Right hindlimb (tissue), 1 donor: ENCODE measurements around the gene SPRR5.

Experiments
- DNase-seq: peaks from one replicate; pipeline ENCODE4 v3.0.0-alpha.2; 2018

The SPRR5 gene, protein sequence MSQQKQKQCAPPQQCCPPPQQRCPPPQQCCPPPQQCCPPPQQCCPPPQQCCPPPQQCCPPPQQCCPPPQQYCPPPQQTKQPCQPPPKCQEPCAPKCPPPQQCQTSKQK

DNA sequence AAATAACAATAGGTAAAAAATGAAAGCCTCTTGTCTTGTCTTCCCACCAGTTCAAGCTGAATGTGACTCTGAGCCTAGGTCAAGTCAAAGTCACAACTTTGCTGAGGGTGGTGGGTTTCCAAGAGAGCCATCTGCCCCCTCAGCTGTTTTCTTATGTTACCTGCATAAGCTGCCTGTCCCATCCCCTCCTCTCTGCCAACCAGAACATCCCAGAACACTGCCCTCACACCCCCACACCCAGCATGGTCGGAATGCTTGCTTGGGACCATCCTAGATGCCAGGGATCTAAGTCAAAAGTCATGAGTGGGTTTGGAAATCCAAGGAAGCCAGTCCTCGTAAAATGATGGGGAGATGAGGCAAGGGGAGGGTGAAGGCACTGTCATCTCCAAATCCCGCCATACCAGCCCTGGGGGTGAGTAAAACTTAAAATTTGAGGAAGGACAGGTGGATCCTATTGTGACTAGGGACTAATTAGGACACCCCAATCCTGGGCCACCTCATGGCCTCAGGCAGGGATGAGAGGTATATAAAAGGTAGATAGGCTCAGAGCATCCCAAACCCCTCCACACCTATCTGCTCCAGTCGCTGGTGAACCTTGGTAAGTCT lies at the start of gene SPRR5:
Gene SPRR5 (plus strand): TSS at position 556 of the 606 bp plus-strand sequence. CDS start 1,349 bp downstream, outside the sequence.
- DNase-seq = no peak

DNA sequence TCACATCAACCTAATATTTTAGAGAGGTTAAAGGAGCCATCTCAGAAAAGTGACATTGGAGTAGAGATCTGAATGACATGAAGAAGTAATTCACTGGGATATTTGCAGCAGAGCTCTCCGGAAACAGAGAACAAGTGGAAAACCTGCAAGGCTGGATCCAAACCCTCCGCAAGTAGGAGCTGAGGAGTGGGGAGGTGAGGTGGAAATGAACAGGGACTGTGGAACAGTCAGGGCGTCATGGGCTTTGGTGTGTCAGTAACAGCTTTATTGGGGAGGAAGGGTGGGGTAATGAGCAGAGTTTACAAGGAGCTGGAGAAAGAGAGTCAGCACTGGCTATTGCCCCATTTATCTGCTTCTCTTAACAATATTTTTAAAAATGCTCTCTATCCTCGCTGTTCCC lies 48.0 kb upstream of the SPRR5 start:
- DNase-seq = no peak

GRCh38 chr1:152899883-152900282 lies 47.1 kb upstream of the SPRR5 start:
- DNase-seq = no peak

DNA sequence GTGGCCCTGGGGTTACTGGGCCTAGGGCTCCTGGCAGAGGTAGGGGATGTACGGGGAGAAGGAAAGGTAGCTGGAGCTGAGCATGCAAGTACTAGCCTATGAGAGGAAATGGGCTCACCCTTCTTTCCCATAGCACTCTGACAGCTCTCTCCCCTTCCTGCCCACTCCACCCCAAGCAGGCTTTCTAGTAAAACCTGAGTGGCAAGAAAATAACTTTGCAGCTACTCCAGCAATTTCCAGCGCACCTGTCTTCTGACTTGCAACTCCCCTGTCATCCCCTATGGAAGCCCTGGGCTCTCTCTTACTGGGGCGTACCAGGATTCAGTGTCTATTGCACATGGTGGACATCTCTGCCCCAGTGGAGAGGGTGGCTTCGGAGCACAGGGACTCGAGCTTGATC lies 45.4 kb upstream of the SPRR5 start:
- DNase-seq = no peak

- DNase-seq = no peak
Measured at GRCh38 chr1:152902636-152903035, 44.4 kb upstream of the SPRR5 start.

GRCh38 chr1:152904688-152905440 lies 42.1 kb upstream of the SPRR5 start:
- DNase-seq = no peak

- DNase-seq = no peak
Measured at GRCh38 chr1:152906023-152906565, 40.9 kb upstream of the SPRR5 start.

- DNase-seq = no peak
Measured at GRCh38 chr1:152907686-152908601, 39.1 kb upstream of the SPRR5 start, which contains the start of gene IVL. TSS of gene IVL (plus strand) at chr1:152908546. CDS start at chr1:152909798, 1,252 bp downstream.

DNA sequence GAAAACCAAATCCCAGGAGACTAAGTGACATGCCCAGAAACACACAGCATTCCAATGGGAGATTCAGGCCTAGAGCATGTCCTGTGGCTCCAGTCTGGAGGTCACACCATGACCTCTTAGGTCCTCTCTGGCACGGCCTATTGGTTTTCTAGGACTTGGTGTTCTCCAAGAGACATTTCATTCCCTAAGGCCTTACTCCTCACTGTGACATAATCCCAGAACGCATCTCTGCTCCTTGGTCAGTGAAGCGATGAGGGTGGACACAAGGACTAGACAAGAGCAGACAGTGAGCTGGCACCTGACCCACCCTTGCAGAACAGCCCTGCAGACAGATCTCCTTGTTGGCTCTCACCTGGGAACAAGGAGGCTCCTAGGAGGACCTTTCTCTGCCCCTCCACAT lies 37.8 kb upstream of the SPRR5 start:
- DNase-seq = no peak

- DNase-seq = no peak
Measured at GRCh38 chr1:152912471-152912870, 34.5 kb upstream of the SPRR5 start.

GRCh38 chr1:152912900-152913299 lies 34.1 kb upstream of the SPRR5 start:
- DNase-seq = no peak

DNA sequence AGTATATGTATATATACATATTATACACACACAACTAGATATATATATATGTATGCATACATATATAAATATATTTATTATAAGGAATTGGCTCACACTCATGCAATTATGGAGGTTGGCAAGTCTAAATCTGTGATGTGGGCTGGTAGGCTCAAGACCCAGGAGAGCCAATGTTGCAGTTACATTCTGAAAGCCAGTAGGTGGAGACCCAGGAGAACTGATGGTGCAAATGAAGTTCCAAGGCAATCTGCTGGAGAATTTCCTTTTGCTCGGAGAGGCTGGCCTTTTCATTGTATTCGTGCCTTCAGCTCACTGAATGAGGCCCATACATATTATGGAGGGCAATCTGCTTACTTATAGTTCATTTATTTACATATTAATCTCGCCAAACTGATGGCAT lies 29.2 kb upstream of the SPRR5 start:
- DNase-seq = no peak

- no peak for DNase-seq
Measured at GRCh38 chr1:152919071-152919470, 27.9 kb upstream of the SPRR5 start.

GRCh38 chr1:152924191-152924590 lies 22.8 kb upstream of the SPRR5 start:
- DNase-seq = no peak

DNA sequence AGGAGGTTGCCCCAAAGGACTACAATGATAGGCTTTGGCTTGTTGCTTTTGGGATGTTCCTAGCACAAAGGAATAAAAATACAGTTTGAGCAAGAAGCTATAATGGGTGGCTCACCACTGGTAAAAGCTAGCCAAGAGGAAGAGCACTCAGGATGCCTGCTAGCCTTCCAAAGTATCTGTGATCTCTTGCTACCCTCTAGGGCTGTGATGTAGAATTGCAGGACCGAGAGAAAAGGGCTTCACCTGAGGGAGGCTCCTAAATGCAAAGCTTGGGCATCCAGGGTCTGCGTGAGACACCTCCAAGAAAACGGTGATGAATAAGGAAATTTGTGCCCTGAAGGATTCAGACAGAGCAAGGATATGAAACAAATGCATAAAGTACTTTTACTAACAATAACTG lies 20.9 kb upstream of the SPRR5 start:
- no peak for DNase-seq

GRCh38 chr1:152928671-152929070 lies 18.3 kb upstream of the SPRR5 start:
- no peak for DNase-seq

DNA sequence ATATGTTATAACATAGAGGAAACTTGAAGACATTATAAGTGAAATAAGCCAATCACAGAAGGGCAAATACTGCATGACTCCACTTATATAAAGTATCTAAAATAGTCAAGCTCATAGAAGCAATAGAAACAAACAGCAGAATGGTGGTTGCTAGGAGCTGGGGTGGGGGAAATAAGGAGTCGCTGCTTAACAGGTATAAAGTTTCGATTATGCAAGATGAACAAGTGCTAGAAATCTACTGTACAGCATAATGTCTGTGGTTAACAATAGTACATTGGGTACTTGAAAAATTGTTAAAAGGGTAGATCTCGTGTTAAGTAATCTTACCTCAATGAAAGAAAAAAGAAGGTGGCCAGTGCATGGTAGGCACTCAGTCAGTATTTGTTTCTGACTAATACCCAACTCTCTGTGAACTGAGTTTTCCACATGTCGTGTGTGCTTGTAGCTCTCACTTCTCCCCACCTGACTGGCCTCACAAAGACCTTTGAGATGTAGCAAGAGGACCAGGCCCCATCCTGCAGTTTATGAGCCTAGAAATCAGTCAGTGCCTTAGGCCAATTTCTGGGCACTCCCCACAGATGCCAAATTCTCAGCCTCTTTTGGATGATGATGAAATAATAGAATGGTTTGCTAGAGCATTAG lies 14.7 kb upstream of the SPRR5 start:
- DNase-seq = no peak

DNA sequence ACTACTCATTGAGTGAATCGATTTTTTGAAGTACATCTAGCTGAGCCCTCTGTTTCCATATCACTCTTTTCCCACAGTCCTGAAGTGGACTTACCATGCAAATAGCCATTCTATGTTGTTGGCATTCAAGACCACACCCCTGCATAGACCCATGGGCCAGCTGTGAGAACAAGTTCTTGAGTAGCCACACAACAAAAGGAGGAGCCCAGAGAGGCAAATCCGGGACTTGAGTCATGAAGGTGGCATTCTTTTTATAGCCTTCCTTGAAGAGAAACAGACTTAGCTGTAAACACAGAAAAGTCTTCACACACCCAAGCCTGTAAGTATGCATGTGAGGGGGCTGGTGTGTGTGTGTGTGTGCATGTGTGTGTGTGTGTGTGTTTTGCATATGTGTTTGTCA lies 13.8 kb upstream of the SPRR5 start:
- no peak for DNase-seq

GRCh38 chr1:152940614-152941013 lies 6.4 kb upstream of the SPRR5 start:
- DNase-seq = no peak

GRCh38 chr1:152941037-152941711 lies 5.8 kb upstream of the SPRR5 start:
- no peak for DNase-seq

- DNase-seq = no peak
Measured at GRCh38 chr1:152942161-152942560, 4.8 kb upstream of the SPRR5 start.

GRCh38 chr1:152946248-152946647 lies 758 bp upstream of the SPRR5 start:
- no peak for DNase-seq
